ENCODE measurements around the gene GSK3A.

GSK3A gene

GRCh38 chr19:42278452-42279154 is 36.2 kb upstream of the GSK3A start:
- in situ Hi-C loops (cut with HindIII; ENCODE audit: low pct_unique_long_range_greater_than_20kb, low sequenced_read_pairs): no loop called here
- DNase-seq (ENCODE audit: low read depth in 1 of 2, low spot score in 1 of 2): no peak
- TF ChIP-seq JUND (IDR thresholded peaks at IDR 0.05; ENCODE audit: low read depth): no peak

DNA sequence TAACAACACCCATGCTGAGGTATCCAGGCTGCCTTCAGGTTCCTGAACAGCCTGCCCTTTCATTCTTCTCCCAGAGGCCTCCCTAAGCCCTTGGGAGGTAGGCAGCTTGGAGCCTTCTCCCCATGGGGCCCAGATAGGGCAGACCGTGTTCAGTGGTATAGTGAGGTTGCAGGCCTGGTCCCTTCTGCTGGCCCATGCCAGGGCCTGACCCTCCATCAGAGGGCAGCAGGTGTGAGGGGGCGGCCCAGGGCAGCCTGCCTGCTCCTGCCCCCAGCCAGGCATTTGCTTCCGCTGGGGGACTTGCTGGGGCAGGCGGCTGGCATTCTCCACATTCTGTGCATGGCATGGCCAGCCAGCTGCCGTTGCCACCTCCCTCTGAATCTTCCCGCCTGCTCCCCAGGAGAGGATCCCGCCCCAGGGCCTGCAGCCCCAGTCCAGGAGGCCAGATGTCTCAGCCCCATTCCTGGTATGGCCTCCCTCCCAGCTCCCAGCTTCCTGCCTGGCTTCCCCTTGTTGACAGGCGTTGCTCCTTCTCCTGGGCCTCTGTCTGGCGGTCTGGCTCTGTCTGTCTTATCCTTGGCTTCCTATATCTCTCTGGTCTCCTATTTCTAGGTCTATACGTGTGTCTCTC is 35.5 kb upstream of the GSK3A start:
- in situ Hi-C loops (cut with HindIII; ENCODE audit: low pct_unique_long_range_greater_than_20kb, low sequenced_read_pairs): no loop called here
- TF ChIP-seq JUND (IDR thresholded peaks at IDR 0.05; ENCODE audit: low read depth): no peak
- DNase-seq (ENCODE audit: low read depth in 1 of 2, low spot score in 1 of 2): no peak

DNA sequence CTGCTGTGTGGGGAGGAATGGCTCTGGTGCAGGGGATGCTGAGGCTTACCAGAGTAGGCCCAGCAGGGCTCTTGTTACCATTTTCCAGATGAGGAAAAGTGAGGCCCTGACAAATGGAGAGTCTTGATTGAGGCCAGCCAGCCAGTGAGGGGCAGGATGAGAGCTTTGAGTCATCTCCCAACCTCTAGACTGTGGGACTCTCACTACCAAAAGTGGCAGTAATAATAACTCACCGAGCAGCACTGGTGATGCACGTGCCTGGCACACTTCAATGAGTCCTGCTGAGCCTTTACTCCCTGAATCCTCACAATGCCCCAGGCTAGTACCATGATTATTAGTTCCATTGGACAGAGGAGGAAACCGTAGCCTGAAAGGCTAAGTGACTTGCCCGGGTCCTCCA is 34.4 kb upstream of the GSK3A start:
- in situ Hi-C loops (cut with HindIII; ENCODE audit: low pct_unique_long_range_greater_than_20kb, low sequenced_read_pairs): no loop called here
- no peak for DNase-seq (ENCODE audit: low read depth in 1 of 2, low spot score in 1 of 2)
- no peak for TF ChIP-seq JUND (IDR thresholded peaks at IDR 0.05; ENCODE audit: low read depth)

GRCh38 chr19:42276284-42276683 is 33.9 kb upstream of the GSK3A start:
- no peak for TF ChIP-seq JUND (IDR thresholded peaks at IDR 0.05; ENCODE audit: low read depth)
- in situ Hi-C loops (cut with HindIII; ENCODE audit: low pct_unique_long_range_greater_than_20kb, low sequenced_read_pairs): no loop called here
- DNase-seq (ENCODE audit: low read depth in 1 of 2, low spot score in 1 of 2): no peak

DNA sequence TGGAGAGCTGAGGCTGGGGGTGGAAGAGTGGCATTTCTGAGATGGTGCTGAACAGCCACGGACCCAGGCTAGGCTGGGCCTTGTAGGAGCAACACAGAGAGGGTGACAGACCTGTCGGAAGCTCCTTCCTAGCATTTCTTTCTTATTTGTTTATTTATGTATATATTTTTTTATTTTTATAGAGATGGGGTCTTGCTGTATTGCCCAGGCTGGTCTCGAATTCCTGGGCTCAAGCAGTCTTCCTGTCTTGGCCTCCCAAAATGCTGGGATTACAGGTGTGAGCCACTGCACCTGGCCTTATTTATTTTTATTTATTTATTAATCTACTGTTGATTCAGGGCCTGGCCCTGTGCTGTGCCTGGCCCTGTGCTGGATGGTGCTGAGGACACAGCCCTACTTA is 33.1 kb upstream of the GSK3A start:
- in situ Hi-C loops (cut with HindIII; ENCODE audit: low pct_unique_long_range_greater_than_20kb, low sequenced_read_pairs): no loop called here

GRCh38 chr19:42275103-42275502 is 32.7 kb upstream of the GSK3A start:
- DNase-seq (ENCODE audit: low read depth in 1 of 2, low spot score in 1 of 2): no peak
- no peak for TF ChIP-seq JUND (IDR thresholded peaks at IDR 0.05; ENCODE audit: low read depth)
- in situ Hi-C loops (cut with HindIII; ENCODE audit: low pct_unique_long_range_greater_than_20kb, low sequenced_read_pairs): no loop called here

More for the DNA sequence above, 33.1 kb upstream of the GSK3A start:
- no peak for TF ChIP-seq JUND (IDR thresholded peaks at IDR 0.05; ENCODE audit: low read depth)
- DNase-seq (ENCODE audit: low read depth in 1 of 2, low spot score in 1 of 2): no peak

GRCh38 chr19:42274065-42274682 is 31.8 kb upstream of the GSK3A start:
- TF ChIP-seq JUND (IDR thresholded peaks at IDR 0.05; ENCODE audit: low read depth): no peak

GRCh38 chr19:42273407-42274064 is 31.1 kb upstream of the GSK3A start:
- DNase-seq (ENCODE audit: low read depth in 1 of 2, low spot score in 1 of 2): no peak
- no peak for TF ChIP-seq JUND (IDR thresholded peaks at IDR 0.05; ENCODE audit: low read depth)
- in situ Hi-C loops (cut with HindIII; ENCODE audit: low pct_unique_long_range_greater_than_20kb, low sequenced_read_pairs): no loop called here

More at GRCh38 chr19:42274065-42274682, 31.8 kb upstream of the GSK3A start:
- no peak for DNase-seq (ENCODE audit: low read depth in 1 of 2, low spot score in 1 of 2)
- in situ Hi-C loops (cut with HindIII; ENCODE audit: low pct_unique_long_range_greater_than_20kb, low sequenced_read_pairs): no loop called here

GRCh38 chr19:42272989-42273406 is 30.6 kb upstream of the GSK3A start:
- TF ChIP-seq JUND (IDR thresholded peaks at IDR 0.05; ENCODE audit: low read depth): no peak
- in situ Hi-C loops (cut with HindIII; ENCODE audit: low pct_unique_long_range_greater_than_20kb, low sequenced_read_pairs): no loop called here

DNA sequence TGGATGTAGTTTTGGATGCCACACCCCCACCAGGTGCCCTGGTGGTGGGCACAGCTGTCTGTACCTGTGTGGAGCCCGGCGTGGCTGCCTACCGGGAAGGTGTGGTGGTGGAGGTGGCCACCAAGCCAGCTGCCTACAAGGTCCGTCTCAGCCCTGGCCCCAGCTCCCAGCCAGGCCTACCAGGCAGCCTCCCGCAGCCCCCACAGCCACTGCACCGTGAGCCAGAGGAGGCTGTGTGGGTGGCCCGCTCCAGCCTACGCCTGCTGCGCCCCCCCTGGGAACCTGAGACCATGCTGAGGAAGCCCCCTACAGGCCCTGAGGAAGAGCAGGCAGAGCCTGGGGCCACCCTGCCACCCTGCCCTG is 30.1 kb upstream of the GSK3A start:
- in situ Hi-C loops (cut with HindIII; ENCODE audit: low pct_unique_long_range_greater_than_20kb, low sequenced_read_pairs): no loop called here
- no peak for TF ChIP-seq JUND (IDR thresholded peaks at IDR 0.05; ENCODE audit: low read depth)
- no peak for DNase-seq (ENCODE audit: low read depth in 1 of 2, low spot score in 1 of 2)

More at GRCh38 chr19:42272989-42273406, 30.6 kb upstream of the GSK3A start:
- no peak for DNase-seq (ENCODE audit: low read depth in 1 of 2, low spot score in 1 of 2)

DNA sequence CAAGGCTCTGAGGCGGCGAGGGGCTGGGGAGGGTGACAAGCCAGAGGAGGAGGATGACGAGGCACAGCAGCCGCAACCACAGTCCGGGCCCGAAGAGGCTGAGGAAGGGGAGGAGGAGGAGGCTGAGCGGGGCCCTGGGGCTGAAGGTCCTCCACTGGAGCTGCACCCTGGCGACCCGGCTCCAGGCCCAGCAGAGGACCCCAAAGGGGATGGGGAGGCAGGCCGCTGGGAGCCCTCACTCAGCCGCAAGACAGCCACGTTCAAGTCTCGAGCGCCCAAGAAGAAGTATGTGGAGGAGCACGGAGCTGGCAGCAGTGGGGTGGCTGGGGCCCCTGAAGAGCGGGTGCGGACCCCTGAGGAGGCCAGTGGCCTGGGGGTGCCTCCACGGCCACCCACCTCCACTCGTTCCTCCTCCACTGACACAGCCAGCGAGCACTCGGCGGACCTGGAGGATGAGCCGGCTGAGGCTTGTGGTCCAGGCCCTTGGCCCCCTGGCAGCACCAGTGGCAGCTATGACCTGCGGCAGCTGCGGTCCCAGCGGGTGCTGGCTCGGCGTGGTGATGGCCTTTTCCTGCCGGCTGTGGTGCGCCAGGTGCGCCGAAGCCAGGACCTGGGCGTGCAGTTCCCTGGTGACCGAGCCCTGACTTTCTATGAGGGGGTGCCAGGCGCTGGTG is 29.6 kb upstream of the GSK3A start:
- TF ChIP-seq JUND (IDR thresholded peaks at IDR 0.05; ENCODE audit: low read depth): no peak
- in situ Hi-C loops (cut with HindIII; ENCODE audit: low pct_unique_long_range_greater_than_20kb, low sequenced_read_pairs): no loop called here

GRCh38 chr19:42271045-42271419 is 28.6 kb upstream of the GSK3A start:
- no peak for DNase-seq (ENCODE audit: low read depth in 1 of 2, low spot score in 1 of 2)
- in situ Hi-C loops (cut with HindIII; ENCODE audit: low pct_unique_long_range_greater_than_20kb, low sequenced_read_pairs): no loop called here
- no peak for TF ChIP-seq JUND (IDR thresholded peaks at IDR 0.05; ENCODE audit: low read depth)

More for the DNA sequence above, 29.6 kb upstream of the GSK3A start:
- no peak for DNase-seq (ENCODE audit: low read depth in 1 of 2, low spot score in 1 of 2)
